Bronchial epithelial cell (primary cell): ENCODE results near the gene XNDC1N. TPM values are rescaled to one million over a fixed set of nuclear protein-coding genes. Genes with fewer than 3 reads are reported as not detected.
A peak's percentile ranks its signal among the peaks of the same experiment; 100 is the strongest.

ENCODE experiments used
- DNase-seq: peaks from one replicate; pipeline ENCODE4 v3.0.0-alpha.2; 2010; ENCODE audit warnings: low read depth
- FAIRE-seq: peaks from 2 replicates; lab custom pipeline; 2011; peaks lifted over from hg19 to GRCh38; lab: Jason Lieb, UNC
- H3K27me3 ChIP-seq: 2 replicates; pipeline ENCODE4 v1.5.1; 2011; ENCODE audit warnings: low read length; ENCODE audit not compliant: control insufficient read depth, insufficient read depth
- H3K36me3 ChIP-seq: 2 replicates; pipeline ENCODE4 v1.5.1; 2011; ENCODE audit warnings: low read length; ENCODE audit not compliant: control insufficient read depth, insufficient read depth
- H3K4me3 ChIP-seq: 2 replicates; pipeline ENCODE4 v1.5.1; 2011; ENCODE audit warnings: mild to moderate bottlenecking, low read depth, low read length, control low read depth
- CTCF ChIP-seq: IDR thresholded peaks from 2 replicates; pipeline ENCODE4 v1.5.1; 2011; ENCODE audit warnings: mild to moderate bottlenecking, moderate library complexity, low read length, control low read depth, inconsistent platforms; ENCODE audit not compliant: insufficient read depth, severe bottlenecking
- total RNA-seq: library from RNA; depleted of rRNA; stranded (reverse); fragments of >200 nt; gene quantifications from 2 replicates; pipeline ENCODE4 v1.2.1, GENCODE V29; 2014

Gene XNDC1N
- total RNA-seq, 1 donor from 2014 or later, result 6.1 TPM

DNA sequence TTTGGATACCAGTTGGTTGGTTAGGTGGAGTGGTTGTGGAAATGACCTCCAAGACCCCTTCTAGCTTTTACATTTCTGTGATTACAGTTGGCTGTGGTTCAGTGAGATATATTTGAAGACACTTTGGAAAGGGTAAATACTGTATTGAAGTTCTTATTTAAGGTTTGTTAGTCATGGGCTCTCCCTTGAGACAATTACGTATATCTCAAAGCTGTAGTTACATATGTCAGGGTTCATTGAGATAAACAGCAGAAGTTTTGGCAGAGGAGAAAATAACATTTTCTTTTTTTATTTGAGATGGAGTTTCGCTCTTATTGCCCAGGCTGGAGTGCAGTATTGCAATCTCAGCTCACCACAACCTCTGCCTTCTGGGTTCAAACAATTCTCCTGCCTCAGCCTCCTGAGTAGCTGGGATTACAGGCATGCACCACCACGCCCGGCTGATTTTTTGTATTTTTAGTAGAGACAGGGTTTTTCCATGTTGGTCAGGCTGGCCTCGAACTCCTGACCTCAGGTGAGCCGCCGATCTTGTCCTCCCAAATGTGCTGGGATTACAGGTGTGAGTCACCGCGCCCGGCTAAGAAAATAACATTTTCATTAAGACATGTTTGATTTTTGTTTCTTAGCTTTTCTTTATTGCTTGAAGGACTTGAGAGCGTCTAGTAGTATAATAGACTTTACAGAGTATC is 2.3 kb upstream of the XNDC1N start:
- FAIRE-seq (no peak), DNase-seq (no peak)
- H3K4me3 ChIP-seq, result no peak overlapping the region
- no peaks in the 10 kb centered on the region for H3K27me3 ChIP-seq
- no peak for TF ChIP-seq CTCF
- H3K36me3 ChIP-seq, result peaks cover 1% of the 10 kb centered on the region

- Histone ChIP-seq H3K36me3 (peaks cover 1% of the 10 kb centered on the region), H3K4me3 (peak overlapping the region; percentile 93), H3K27me3 (no peaks in the 10 kb centered on the region)
- no peak for DNase-seq
- no peak for TF ChIP-seq CTCF
- FAIRE-seq, result no peak
These were observed 1.1 kb upstream of the XNDC1N start for GRCh38 chr11:71929491-71929890.

- no peaks in the 10 kb centered on the region for H3K27me3 ChIP-seq
- peaks cover 1% of the 10 kb centered on the region for H3K36me3 ChIP-seq
- H3K4me3 ChIP-seq, result peak within 1 kb of the TSS; percentile 93
- TF ChIP-seq CTCF, result no peak
- FAIRE-seq (no peak), DNase-seq (peak; percentile 89)
These were observed 496 bp upstream of the XNDC1N start, which contains the start of gene RNF121 for GRCh38 chr11:71928737-71929443. Gene RNF121 (plus strand): TSS chr11:71929046. CDS start chr11:71929062, 16 bp downstream.

- DNase-seq, result no peak
- Histone ChIP-seq H3K4me3 (no peak overlapping the region), H3K36me3 (no peaks in the 10 kb centered on the region), H3K27me3 (no peaks in the 10 kb centered on the region)
- no peak for FAIRE-seq
- no peak for TF ChIP-seq CTCF
These were observed 10.7 kb downstream of the XNDC1N start for GRCh38 chr11:71917646-71918140.

- TF ChIP-seq CTCF, result no peak
- DNase-seq, result no peak
- H3K27me3 ChIP-seq, result no peaks in the 10 kb centered on the region
- H3K4me3 ChIP-seq, result no peak overlapping the region
- no peak for FAIRE-seq
- H3K36me3 ChIP-seq, result no peaks in the 10 kb centered on the region
These were observed 13.7 kb downstream of the XNDC1N start for GRCh38 chr11:71914617-71915189.
